GM04503 (cell line): ENCODE measurements around the gene MAP3K5.

Source experiments
- DNase-seq: peaks from one replicate; pipeline ENCODE4 v3.0.0-alpha.2; 2012; ENCODE audit warnings: low read depth

MAP3K5 gene

GRCh38 chr6:136685540-136686108 is 106.7 kb downstream of the MAP3K5 start:
- no peak for DNase-seq

- DNase-seq = no peak
Observed at GRCh38 chr6:136684466-136684865, 107.8 kb downstream of the MAP3K5 start.

GRCh38 chr6:136683209-136683941 is 108.9 kb downstream of the MAP3K5 start:
- no peak for DNase-seq

GRCh38 chr6:136682292-136682691 is 110.0 kb downstream of the MAP3K5 start:
- no peak for DNase-seq

GRCh38 chr6:136677822-136678221 is 114.5 kb downstream of the MAP3K5 start:
- DNase-seq = no peak

GRCh38 chr6:136677344-136677743 is 114.9 kb downstream of the MAP3K5 start:
- no peak for DNase-seq

GRCh38 chr6:136676075-136676474 is 116.2 kb downstream of the MAP3K5 start:
- DNase-seq = no peak

- DNase-seq = no peak
Observed at GRCh38 chr6:136673571-136673970, 118.7 kb downstream of the MAP3K5 start.

GRCh38 chr6:136672144-136672543 is 120.1 kb downstream of the MAP3K5 start:
- no peak for DNase-seq

- DNase-seq = peak; percentile 66
Observed at GRCh38 chr6:136669299-136669699, 123.0 kb downstream of the MAP3K5 start.

- no peak for DNase-seq
Observed at GRCh38 chr6:136668571-136668970, 123.7 kb downstream of the MAP3K5 start.

GRCh38 chr6:136666041-136666440 is 126.2 kb downstream of the MAP3K5 start:
- DNase-seq = no peak

GRCh38 chr6:136662347-136663237 is 129.7 kb downstream of the MAP3K5 start:
- DNase-seq = no peak

- no peak for DNase-seq
Observed at GRCh38 chr6:136660727-136661126, 131.6 kb downstream of the MAP3K5 start.

GRCh38 chr6:136659991-136660499 is 132.2 kb downstream of the MAP3K5 start:
- no peak for DNase-seq

- DNase-seq = no peak
Observed at GRCh38 chr6:136658711-136659110, 133.6 kb downstream of the MAP3K5 start.

- no peak for DNase-seq
Observed at GRCh38 chr6:136657666-136658065, 134.6 kb downstream of the MAP3K5 start.

- no peak for DNase-seq
Observed at GRCh38 chr6:136656121-136656520, 136.2 kb downstream of the MAP3K5 start.

GRCh38 chr6:136655239-136656014 is 136.8 kb downstream of the MAP3K5 start:
- DNase-seq = no peak

- DNase-seq = no peak
Observed at GRCh38 chr6:136654086-136654485, 138.2 kb downstream of the MAP3K5 start.

- no peak for DNase-seq
Observed at GRCh38 chr6:136652656-136653055, 139.6 kb downstream of the MAP3K5 start.

GRCh38 chr6:136651982-136652381 is 140.3 kb downstream of the MAP3K5 start:
- no peak for DNase-seq
